COLO668 (cell line): ENCODE data around the gene ACTR5.
"Not testable (repeated sequence)": the region's sequence is repeated elsewhere in the genome, so short reads cannot be mapped to it uniquely, and the experiment has no call there.

Source experiments
- DNase-seq: peaks from one replicate; lab custom pipeline; 2025; ENCODE audit not compliant: unreplicated experiment; lab: John Stamatoyannopoulos, UW

ACTR5 gene

GRCh38 chr20:38804682-38805501, 56.6 kb downstream of the ACTR5 start:
- no peak for DNase-seq

- no peak for DNase-seq
Measured at GRCh38 chr20:38805502-38805957, 57.3 kb downstream of the ACTR5 start, which contains the start of gene PPP1R16B. PPP1R16B (plus strand) TSS chr20:38805697; CDS start chr20:38835926, 30,229 bp downstream.

GRCh38 chr20:38805958-38806854, 57.9 kb downstream of the ACTR5 start:
- DNase-seq: no peak

GRCh38 chr20:38806855-38807655, 58.8 kb downstream of the ACTR5 start:
- DNase-seq: no peak

- DNase-seq: no peak
Measured at GRCh38 chr20:38809942-38810341, 61.7 kb downstream of the ACTR5 start.

GRCh38 chr20:38810926-38811630, 62.8 kb downstream of the ACTR5 start:
- no peak for DNase-seq

GRCh38 chr20:38811769-38812168, 63.5 kb downstream of the ACTR5 start:
- no peak for DNase-seq

- no peak for DNase-seq
Measured at GRCh38 chr20:38812182-38812581, 63.9 kb downstream of the ACTR5 start.

- DNase-seq: no peak
Measured at GRCh38 chr20:38812709-38813573, 64.7 kb downstream of the ACTR5 start.

GRCh38 chr20:38813574-38813962, 65.3 kb downstream of the ACTR5 start:
- DNase-seq: not testable (repeated sequence)

- DNase-seq: no peak
Measured at GRCh38 chr20:38815446-38815845, 67.2 kb downstream of the ACTR5 start.

GRCh38 chr20:38818113-38819065, 70.1 kb downstream of the ACTR5 start:
- DNase-seq: no peak
